GM04504 (cell line): ENCODE measurements around the gene HSD11B1.
A peak's percentile ranks its signal among the peaks of the same experiment; 100 is the strongest.

Experiments
- DNase-seq: peaks from one replicate; pipeline ENCODE4 v3.0.0-alpha.2; 2012; ENCODE audit warnings: low read depth

Gene HSD11B1

DNA sequence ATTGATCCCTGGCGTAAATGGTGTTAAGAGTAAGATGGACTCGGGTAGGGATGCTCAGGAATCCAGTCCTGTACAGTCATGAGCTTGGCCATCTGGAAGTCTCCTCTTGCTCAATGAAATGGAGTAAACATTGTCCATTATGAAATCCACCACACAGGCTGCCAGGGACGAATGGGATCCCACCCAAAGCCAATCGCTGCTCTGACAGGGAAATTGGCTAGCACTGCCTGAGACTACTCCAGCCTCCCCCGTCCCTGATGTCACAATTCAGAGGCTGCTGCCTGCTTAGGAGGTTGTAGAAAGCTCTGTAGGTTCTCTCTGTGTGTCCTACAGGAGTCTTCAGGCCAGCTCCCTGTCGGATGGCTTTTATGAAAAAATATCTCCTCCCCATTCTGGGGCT lies at the start of gene HSD11B1:
TSS of gene HSD11B1 (plus strand) at position 263 of the 400 bp plus-strand sequence. CDS start at position 360, 97 bp downstream.
- peak; percentile 87 for DNase-seq

DNA sequence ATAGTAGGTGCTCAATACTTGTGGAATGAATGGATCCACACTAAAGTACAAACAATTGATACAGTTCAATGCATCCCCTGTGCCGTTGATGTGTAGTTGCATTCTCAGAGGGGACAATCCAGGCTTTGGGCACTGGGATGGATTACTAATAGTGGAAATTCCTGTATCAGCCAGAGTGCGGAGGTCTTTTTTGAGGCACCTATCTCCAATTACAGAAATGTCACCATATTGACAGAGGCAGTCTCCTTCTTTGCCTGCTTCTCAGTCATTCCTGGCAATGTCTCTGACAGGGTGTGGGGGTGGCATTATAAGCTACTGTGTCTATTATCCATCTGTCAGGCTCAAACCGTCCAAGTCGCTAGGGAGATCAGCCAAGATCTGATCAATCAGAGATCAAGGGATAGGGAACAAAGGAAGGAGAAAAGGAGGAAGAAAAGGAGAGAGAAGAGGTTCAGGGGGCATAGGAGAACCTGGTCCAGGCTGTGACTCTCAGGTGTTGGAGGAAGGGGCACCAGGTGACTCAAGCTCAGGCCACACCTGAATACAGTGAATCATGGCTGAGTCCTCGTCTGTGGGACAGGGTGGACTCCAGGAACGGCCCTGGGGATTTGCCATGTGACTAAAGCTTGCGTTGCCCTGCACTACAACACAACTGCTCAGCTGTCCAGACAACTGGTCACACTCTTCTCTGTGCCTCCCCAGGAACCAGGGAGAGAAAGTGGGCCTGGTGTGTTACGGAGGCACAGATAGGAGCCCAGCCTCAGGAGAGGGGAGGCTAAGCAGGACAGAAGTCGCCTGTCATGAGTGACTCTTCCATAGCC lies 49.0 kb upstream of the HSD11B1 start:
- no peak for DNase-seq

DNA sequence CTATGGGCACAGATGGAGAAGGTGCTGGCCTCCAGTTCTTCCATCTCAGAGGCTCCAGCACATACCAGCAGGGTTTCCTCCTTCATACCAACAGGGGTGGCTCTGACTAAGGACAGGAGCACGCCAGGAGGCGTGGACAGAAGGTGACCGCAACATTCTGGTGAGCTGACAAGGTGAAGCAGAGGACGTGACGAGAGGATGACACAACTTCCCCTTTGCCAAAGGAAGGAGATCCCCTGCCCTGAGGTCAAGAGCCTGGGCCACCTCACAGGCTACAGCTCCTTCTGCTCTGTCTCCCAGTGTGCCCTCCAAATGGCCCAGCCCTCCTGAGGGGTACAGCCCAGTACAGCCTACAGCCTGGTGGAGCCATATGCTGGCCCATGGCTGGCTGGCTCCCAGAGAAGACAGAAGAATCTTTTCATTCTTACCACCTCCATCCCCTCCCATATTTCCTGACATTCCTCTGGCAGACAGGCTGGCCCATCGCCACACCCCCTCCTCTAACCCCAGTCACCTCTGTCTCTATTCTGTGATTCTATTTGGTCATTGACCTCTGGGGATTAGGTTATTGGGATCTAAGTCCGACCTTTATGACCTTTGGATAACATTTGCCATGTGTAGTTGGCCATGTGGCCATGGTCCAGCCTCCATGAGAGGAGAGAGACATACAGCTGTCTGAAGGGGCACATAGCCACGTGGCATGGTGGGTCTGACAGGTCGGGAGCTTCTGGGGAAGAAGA lies 47.3 kb upstream of the HSD11B1 start:
- DNase-seq: no peak

DNA sequence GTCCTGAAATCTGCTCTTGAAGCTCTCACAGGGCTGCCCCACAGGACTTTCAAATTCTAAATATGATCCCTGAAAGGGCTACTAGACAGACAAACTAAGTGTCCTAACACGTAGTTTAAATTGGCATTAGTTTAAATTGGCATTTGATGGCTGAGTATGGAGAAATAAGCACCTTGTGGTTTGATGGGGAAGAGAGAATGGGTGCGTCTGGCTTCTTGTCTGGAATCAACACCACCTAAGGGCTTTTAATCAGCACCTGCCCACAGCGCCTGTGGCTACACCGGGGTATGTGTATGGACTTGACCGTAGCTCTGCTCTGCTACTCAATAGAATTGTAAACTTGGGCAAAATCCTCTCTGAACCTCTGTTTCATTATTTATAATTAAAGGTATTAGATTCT lies 46.7 kb upstream of the HSD11B1 start:
- no peak for DNase-seq

DNA sequence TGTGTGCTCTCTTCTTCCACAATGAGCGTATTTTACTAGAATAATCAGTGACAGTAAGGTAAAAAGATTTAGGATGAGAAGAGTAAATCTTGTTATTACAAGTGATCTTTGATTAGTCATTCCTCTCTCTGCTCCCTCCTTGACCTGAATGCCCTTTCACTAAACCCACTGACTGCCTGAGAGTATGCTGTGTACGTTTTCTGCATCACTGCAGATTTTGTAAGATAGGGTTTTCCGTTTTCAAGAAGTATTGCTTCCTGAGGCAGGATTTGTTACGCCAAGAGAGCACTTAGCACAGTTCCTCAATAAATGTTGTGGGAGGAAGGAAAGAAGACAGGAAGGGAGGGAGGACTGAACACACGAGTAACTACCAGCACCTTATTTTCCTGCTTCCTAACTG lies 44.7 kb upstream of the HSD11B1 start:
- DNase-seq: no peak

DNA sequence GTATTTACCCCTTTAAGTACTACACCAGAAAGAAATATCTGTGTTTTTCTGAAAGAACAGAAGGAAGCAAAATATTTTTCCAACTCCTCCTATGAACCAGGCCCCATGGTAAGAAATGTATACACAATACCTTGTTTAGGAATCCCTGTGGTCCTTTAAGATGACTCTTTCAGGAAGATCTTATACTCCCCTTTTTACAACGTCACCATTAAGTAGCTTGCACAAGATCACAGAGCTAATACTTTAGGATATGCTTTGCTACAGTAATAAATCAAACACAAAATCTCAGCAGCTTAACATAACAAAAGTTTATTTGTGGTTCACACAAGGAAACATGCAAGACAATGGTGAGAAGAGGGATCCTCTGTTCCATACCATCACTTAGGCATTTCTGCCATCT lies 43.6 kb upstream of the HSD11B1 start:
- DNase-seq: no peak

DNA sequence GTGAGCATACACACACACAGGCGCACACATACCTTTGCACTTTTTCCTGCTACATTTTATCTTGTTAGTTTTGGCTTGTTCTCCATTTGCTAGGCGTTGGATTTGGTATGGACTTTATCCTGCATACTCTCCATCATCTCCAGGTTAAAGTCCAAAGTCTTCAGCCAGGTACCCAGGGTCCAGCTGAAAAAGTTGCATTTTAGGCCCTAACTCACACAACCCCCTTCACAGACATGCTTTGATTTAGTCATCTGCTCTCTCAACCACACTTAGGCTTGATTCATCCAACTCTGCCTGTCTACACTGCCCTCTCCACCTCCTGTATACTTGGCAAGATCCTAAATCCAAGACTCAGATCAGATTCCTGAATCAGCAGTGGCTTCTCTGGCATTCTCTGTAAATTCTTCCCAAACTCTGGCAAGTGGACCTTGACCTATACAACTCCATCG lies 41.7 kb upstream of the HSD11B1 start:
- DNase-seq: no peak

DNA sequence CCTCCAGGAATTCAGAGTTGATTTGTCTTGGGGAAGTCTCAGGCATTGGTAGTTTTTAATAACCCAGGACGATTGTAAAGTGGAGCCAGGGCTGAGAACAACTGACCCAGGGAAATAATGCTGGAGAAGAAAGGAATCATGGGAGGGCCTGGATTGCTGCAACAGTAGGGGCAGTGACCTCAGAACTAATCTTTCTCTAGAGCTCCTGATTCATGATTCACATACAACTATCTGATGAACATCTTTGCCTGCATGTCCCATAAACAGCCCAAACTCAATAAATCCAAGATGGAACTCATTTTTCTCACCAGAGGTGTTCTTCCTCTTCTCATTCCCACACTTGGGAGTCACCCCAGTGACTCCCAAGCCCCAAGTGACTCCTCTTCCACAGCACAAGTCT lies 37.5 kb upstream of the HSD11B1 start:
- no peak for DNase-seq

DNA sequence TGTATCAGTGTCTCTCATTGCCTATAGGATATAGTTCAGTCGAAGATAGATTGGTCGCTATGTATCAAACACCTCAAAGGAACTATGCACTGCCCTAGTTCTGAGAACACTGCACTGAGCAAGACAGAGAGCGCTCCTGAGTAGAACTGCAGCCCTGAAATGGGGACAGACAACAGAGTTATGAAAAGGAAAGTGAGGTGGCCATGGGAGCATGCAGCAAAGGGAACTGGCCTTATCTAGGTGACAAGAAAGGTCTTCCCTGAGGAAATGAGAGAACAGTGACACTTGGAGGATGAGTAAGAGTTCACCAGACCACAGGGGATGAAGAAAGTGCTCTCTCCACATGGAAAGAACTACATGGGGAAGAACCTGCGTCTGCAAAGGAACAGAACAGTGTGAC lies 36.9 kb upstream of the HSD11B1 start:
- no peak for DNase-seq

DNA sequence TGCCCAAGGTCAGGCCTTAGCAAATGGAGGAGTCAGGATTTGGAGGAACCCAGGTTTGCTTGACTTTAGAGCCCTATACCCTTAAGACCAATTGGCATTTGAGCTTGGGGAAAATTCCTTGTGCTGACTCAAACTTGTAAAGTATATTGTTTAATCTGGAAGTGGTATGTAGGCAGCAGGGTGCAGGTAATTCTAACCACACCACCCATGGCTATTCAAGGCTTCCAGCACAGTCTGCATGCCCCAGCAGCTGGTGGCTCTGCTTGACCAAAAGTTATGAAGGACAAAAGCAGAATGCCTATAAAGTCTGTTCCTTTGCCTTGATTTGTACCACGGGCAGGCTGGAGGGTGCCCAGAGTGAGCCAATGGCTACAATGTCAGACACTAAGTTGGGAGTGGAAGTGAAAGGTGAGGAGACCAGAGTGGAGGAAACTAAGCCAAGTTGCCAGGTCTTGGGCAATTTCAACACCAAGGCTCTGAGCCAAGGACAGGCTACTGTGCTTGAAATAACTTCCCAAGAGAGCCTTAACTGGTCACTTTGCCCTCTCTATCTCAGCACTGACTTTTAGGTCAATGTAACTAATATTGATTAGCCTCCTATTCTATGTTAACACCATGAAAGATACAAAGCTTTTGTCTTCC lies 34.1 kb upstream of the HSD11B1 start:
- DNase-seq: no peak

DNA sequence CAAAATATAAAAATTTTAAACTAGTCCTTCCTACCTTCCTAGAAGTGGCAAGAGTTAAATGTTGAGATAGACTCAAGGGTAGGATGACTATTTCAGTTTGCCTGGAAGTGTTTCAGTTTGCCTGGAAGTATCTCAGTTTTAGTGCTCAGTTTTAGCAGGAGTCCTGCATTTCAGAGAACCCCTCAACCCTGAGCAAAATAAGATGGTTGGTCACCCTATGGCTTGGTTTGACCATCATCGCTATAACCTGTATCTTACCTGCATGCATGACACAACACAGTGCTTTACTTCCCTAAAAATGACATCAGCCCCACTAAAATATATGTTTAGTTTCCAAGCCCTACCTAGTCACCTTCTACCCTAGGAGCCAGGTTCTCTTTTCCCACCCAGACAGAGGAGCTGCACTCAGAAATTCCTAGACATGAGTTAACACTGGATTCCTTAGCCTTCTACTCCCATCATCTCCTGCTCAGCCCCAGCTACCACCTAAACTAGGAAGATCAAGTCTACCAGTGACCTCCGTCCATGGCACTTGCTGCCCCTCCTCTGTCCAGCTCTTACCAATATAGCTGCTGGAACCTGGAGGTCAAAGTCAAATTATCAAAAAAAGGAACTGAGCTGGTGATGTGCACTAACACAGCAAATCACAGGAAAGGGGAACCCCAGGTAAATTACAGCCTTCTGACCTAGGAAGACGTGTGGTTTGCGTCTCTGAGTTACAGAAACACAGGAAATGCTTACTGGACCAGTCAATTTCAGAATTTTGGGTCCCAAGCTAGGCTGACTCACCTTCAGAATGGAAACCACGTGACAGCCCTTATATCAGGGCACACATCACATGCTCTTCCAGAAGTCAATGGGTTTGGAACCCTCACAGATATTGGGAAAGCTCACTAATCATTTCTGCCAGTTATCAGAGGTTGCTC lies 31.7 kb upstream of the HSD11B1 start:
- DNase-seq: no peak

DNA sequence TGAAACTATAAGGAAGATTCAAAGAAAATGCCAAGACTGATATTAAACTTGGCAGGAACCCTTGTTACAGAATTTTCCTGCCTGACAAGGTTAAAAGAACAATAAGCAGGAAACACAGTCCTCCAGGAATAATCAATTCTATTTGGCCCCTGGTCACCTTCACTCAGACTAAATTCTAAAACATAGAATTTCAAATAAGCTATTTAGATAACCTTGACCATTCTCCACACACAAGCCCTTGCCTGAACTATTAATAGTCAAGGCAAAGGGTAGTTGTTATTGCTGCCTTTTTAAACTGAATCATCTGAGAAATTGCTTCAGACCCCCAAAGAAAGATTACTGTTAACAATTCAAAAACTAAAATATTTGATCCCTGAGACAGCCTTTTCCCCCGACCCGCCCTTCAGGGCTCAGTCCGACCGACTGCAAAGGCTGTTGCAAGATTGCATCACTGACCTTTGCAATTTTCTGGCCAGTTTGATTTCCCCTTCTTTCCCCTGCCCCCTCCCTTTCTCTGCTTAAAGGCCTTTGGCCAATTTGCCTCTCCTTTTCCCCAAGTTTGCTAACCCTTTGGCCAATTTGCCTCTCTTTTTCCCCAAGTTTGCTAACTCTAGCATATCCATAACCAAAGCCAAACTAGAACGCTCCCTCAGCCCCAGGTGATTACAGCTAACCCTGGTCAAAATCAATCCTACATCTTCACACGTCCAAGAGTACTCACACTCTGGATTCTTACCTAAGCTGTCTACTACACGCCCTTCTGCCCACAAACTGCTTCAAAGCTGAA lies 30.8 kb upstream of the HSD11B1 start:
- DNase-seq: no peak

DNA sequence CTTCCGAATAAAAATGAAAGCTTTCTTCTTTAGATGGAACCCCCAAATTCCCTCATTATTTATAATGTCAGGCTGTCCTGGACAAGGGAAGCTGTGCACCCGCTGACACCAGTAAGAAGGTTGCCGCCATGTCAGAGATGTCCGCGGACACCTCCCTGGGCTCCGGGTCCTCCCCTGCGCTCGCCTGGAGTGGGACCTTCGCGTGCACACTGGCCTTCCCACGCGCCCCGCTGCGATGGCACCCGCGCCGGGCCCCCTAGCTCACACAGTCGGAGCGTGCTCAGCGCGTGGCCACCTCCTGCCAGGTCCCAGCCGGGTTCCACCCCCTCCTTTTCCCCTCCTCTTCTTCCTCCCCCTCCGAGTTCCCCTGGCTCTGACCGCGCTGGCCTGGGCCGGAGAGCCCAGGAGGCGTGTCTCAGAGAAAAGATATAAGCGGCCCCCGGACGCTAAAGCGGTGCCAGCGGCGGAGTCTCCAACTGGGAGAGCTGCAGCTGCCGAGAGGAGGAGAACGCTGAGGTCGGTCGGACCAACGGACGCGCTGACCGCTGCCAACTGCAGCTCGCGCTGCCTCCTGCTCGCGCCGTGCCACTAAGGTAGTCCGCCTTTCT lies 29.6 kb upstream of the HSD11B1 start, which contains the start of gene G0S2:
TSS of gene G0S2 (plus strand) at position 456 of the 608 bp plus-strand sequence. CDS start 273 bp downstream, outside the sequence.
- DNase-seq: no peak

DNA sequence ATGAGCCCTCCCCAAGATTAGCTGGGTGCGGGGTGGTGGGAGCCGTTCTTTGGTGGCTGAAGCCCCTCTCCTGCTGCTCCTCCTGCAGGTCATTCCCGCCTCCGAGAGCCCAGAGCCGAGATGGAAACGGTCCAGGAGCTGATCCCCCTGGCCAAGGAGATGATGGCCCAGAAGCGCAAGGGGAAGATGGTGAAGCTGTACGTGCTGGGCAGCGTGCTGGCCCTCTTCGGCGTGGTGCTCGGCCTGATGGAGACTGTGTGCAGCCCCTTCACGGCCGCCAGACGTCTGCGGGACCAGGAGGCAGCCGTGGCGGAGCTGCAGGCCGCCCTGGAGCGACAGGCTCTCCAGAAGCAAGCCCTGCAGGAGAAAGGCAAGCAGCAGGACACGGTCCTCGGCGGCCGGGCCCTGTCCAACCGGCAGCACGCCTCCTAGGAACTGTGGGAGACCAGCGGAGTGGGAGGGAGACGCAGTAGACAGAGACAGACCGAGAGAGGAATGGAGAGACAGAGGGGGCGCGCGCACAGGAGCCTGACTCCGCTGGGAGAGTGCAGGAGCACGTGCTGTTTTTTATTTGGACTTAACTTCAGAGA lies 29.0 kb upstream of the HSD11B1 start:
- no peak for DNase-seq

DNA sequence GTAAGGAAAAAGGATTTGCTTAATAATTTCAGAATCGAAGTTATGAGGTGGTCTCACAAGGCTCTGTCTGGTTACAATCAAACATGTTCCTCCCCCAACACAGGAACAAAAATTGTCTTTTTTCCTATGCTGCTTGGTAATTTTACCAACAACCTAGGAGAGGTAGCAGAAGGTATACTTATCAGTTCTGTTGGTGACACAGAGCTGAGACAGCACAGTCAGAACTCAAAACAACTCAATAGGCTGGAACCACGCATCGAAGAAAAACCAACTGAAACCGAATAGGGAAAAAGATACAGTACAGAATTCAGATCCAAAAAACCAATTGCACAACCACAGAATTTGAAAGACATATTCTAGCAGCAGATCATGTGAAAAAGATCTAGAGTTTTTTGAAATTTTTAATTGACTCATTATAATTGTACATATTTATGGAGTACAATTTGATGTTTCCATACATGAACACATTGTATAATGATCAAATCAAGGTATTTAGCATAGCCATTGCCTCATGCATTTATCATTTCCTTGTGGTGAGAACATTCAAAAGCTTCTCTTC lies 25.6 kb upstream of the HSD11B1 start:
- DNase-seq: no peak

DNA sequence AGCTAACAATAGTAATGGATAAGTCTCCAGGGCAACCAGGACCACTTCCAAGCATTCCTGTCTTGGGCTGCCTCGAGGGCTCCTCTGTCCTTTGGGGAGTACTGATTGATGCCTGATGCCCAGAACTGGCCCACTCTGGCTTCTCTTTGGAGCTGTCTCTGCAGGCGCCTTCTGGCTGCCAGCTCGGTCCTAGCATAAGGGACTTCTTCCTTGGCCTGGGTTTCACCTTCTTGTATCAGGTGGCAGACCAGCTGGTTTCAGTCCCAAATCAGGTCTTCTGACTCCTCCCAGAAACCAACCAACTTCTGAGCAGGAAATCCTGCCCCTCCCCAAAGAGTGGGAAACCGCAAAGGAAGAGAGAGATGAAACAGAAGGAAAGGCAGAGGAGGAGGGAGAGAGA lies 18.8 kb upstream of the HSD11B1 start:
- no peak for DNase-seq

DNA sequence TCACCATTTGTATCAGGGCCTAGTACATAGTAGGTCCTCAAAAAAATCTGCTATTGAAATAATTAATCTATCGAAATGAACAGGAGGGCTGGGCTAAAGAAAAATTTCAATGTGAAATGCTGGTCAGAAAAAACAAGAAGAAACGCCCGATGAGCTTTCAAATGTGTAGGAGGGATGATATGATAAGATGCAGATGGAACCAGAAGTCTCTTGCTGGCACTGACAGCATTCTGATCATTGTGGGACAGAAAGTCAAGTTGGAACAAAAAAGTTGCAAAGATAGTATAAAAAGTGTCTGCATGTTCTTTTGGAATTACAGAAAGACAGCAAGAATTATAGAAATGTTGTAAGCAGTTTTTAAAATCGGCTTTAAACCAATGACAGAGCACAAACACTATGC lies 18.3 kb upstream of the HSD11B1 start:
- no peak for DNase-seq

DNA sequence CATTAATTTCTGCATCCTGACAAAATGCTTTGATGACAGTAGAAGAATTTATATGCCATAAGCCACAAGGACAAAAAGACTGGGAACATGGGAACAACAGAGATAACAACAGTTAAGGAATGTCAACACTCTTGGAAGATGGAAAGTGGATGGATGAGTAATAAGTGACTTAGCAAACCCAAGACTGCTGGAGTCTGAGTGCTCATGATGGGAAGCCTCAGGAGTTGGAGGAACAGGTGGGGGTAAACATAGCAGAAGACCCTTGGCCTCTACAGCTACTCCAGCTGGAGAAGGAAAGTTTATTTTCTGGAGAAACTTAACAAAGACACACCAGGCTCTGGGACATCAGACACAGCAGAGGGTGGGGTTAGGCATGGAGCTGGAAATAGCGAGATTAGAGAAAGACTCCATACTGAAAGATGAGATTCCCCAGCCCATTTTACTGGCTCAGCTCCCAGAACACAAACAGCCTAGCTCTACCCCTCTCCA lies 15.9 kb upstream of the HSD11B1 start:
- peak; percentile 40 for DNase-seq

DNA sequence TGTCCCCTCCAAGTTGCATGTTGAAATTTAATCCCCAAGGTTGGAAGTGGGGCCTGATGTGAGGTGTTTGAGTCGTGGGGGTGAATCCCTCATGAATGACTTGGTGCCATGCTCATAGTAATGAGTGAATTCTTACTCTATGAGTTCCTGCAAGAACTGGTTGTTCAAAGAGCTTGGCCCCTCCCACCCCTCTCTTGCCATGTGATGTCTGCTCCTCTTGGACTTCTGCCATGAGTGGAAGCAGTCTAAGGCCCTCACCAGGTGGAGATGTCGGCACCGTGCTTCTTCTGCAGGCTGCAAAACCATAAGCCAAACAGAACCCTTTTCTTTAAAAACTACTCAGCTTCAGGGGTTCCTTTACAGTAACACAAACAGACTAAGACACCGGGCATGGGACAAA lies 15.2 kb upstream of the HSD11B1 start:
- no peak for DNase-seq

DNA sequence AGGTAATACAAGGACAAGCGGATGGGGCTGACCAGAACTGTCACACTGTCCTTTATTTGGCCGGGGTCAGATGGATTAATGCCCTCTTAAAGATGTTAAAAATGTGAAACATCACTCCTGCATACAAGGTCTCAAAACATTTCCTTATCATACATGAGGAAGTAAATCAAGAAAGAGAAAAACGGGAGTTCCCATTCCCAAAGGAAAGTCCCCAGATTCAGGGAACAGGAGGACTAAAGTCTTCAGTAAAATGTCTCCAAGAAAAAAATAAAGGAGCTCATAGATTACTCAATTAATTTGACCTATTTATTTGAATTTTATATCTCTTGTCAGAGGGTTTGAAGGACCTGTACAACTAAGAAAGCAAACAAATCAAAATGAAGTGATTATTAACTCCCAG lies 13.4 kb upstream of the HSD11B1 start:
- no peak for DNase-seq
